ENCODE measurements around the gene PTH2R.
"Not testable (repeated sequence)": the region's sequence is repeated elsewhere in the genome, so short reads cannot be mapped to it uniquely, and the experiment has no call there.

Gene PTH2R

DNA sequence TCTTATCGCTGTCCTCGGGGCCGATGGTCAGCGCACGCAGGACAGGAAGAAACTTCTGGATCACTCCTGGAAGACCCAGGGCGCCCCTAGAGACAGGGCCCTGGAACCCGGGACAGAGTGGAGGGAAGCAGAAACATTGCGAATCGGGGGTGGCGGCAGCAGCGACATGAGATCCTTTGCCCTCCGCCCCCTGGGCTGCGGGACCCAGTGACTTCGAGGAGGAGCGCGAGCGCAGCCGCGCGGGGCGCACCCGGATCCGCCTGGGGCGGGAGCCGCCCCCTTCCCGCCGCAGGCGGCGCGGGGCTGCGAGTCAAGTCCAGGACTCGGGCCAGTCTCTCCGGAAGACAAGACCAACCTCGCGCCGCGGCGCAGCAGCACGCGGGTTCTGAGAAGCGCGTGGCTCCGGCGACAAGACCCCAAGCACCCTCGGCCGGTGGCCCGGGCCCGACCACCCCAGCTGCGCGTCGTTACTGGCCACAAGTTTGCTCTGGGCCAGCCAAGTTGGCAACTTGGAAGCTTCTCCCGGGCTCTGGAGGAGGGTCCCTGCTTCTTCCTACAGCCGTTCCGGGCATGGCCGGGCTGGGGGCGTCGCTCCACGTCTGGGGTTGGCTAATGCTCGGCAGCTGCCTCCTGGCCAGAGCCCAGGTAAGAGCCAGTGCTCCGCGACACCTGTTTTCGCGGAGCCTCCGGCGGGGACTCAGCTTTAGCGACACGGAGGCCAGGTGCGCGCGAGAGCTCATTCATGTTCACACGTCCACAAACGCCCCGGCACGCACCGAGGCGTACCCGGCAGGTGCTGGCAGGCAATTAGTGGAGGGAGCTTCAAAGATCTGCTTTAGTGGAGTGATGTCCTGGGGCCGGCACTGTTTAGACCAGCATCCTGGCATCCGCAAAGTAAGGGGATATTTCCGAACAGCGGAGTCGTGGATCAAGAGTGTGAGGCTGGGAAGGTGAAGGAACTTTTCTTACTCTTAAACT lies at the start of gene PTH2R:
TSS of gene PTH2R (plus strand) at position 319 of the 978 bp plus-strand sequence. CDS start at position 571, 252 bp downstream.
- Histone ChIP-seq H3K27ac (no peak within 1 kb of the TSS), H3K4me3 (peak within 1 kb of the TSS in 1 of 7 experiments; percentile 0)

GRCh38 chr2:208356846-208357574 lies 49.6 kb upstream of the PTH2R start:
- Histone ChIP-seq H3K4me3 (no peak overlapping the region), H3K27ac (no peak overlapping the region)

DNA sequence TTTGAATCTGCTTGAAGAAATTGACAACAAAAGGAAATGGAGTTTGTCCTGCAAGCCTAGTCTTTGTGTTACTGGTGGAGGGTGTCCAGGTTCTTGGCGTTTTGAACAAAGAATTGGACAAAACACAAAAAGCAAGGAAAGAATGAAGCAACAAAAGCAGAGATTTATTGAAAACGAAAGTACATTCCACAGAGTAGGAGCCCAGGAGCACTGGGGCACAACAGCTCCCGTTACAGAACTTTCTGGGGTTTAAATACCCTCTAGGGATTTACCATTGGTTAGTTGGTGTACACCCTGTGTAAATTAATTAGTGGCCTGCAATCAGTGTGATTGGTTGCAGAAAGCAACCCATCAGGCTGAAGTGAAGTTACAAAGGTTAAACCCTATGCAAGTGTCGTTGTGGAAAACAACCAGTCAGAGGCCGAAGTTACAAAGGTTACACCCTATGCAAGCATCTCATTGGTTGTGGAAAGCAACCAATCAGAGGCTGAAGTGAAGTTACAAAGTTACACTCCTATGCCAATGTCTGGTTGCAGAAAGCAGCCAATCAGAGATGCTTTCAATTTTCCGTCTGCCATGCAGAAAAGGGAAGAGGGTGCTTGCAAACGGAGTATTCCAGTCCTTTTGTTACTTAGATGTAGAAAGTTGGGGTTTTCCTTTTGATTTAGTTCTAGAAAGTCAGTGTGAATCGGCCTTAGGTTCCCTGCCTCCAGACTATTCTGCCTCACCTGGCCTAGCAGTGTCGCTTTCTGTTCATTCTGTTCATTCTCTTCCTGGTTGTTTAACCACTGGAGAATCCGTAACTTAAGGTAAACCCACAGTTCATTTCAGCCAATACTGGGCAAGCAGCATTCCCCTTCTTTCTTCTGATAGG lies 47.6 kb upstream of the PTH2R start:
- H3K27ac ChIP-seq: no peak overlapping the region
- H3K4me3 ChIP-seq: no peak overlapping the region

DNA sequence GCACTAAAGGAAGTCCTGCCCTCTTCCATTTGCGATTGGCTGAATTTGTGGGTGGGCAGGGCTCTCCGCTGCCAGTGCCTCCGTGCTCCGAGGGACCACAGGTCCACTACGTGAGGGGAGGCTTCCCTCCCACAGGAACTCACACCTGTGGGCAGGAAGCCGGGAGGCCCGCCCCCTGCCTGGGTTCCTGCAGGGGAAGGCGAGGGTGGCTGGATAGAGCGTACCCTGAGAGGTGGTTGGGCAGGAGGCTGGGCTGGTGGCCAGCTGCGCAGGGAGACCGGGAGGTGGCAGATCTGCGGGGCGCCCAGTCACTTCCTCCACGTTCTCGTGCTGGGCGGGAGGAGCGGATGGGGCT lies 47.0 kb upstream of the PTH2R start:
- Histone ChIP-seq H3K27ac (no peak overlapping the region), H3K4me3 (peak overlapping the region in 1 of 7 experiments; percentile 13)

GRCh38 chr2:208360259-208361076 lies 46.1 kb upstream of the PTH2R start:
- H3K4me3 ChIP-seq: no peak overlapping the region

DNA sequence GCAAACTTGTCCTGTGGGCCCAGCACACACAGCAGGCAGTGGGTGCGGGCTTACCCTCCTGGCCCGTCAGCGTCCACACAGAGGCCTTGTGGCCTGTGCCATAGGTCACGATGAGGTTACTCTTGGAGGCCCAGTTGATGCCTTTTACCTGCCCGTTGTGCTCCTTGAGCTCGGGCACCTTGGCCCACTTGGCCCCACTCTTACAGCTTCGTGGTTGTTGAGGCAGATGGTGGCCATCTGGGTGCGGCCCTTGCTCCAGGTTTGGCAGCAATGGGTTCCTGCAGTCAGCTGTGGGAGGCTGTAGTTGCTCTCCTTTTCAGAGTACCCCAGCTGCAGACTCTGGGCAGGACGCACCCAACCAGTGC lies 45.5 kb upstream of the PTH2R start:
- no peak overlapping the region for H3K4me3 ChIP-seq
- no peak overlapping the region for H3K27ac ChIP-seq

More at GRCh38 chr2:208360259-208361076, 46.1 kb upstream of the PTH2R start:
- H3K27ac ChIP-seq: no peak overlapping the region

DNA sequence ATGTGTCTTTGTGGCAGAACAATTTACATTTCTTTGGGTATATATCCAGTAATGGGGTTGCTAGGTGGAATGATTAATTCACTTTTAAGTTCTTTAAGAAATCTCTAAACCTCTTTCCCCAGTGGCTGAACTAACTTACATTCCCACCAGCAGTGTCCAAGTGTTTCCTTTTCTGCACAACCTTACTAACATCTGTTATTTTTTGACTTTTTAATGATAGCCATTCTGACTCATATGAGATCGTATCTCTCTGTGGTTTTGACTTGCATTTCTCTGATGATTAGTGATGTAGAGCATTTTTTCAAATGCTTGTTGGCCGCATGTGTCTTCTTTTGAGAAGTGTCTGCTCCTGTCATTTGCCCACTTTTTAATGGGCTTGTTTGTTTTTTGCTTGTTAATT lies 43.1 kb upstream of the PTH2R start:
- Histone ChIP-seq H3K27ac (no peak overlapping the region), H3K4me3 (no peak overlapping the region)

DNA sequence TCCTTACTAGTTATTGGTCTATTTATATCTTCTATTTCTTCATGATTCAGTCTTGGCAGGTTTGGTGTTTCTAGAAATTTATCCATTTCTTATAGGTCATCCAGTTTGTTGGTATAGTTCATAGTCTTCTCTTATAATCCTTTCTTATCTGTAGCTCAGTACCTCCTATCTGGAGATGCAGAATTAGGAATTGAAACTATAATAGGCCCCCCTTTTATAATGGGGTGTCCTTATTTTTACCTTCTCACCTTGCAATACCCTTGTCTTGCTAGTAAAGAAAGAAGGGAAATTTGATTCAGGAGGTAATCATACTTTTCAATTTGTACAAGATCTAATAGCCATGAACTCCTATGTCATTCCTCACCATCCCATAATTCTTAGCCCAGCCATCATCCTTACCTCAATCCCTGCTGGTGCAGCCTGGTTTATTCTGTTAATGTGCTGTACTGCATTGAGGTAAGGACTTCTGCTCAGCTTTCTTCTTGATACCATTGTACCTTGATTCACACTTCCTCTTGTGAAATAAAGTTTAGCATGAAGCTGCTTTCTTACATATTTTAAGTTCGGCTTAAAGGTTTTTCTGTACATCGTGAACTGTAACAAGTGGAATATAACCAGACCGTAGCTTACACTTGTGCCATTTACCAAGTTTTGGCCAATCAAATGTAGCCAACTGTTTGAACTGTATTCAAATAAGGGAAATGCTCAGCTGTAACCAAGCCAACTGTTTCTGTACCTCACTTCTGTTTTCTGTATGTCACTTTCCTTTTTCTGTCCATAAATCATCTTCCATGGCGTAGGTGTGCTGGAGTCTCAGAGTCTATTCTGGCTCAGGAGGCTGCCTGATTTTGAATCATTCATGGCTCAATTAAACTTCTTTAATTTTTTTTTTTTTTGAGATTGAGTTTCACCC lies 40.1 kb upstream of the PTH2R start:
- Histone ChIP-seq H3K4me3 (no peak overlapping the region), H3K27ac (no peak overlapping the region)

- Histone ChIP-seq H3K27ac (no peak overlapping the region), H3K4me3 (no peak overlapping the region)
Measured at GRCh38 chr2:208369091-208369490, 37.5 kb upstream of the PTH2R start.

DNA sequence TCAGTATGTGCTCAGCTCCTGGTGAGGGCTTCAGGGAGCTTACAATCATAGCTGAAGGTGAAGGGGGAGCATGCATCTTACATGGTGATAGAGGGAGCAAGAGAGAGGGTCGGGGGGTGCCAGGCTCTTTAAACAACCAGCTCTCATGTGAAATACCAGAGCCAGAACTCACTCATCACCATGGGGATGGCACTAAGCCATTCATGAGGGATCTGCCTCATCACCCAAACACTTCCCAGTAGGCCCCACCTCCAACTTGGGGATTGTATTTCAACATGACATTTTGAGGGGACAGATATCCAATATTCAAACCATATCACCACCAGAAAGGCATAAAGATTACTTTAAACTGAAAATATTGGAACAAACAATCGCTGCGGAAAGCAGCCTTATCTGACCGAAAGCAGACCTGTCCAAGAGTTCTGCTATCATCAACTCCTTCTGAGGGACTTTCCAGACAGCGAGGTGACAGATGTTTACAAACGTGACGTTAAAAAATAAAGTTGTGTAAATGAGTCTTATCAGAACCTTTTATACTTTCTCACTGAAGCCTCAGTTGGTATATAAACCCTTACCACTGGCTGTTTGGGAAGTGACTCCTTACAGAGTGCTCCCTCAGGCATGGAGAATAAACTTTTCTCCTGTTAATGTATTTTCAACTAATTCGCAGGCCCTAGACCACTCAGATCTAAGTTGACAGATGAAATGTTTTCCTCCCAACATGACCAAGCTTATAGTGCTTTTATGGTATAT lies 35.5 kb upstream of the PTH2R start:
- H3K27ac ChIP-seq: no peak overlapping the region

DNA sequence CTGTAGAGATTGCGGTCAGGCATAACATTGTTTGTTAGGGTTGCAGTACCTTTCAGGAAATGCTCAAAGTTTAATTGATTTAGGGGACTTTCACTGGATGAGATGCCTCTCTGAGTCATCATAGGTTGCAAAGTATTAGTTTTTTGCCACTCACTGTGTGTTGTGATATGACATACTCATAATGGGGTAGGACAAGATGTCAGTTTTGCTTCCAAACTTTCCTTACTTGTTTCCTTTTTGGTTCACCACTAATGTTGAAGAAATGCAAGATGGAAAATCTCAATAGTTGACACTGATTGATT lies 35.0 kb upstream of the PTH2R start:
- no peak overlapping the region for H3K27ac ChIP-seq
- no peak overlapping the region for H3K4me3 ChIP-seq

More for the DNA sequence above, 35.5 kb upstream of the PTH2R start:
- H3K4me3 ChIP-seq: no peak overlapping the region

- H3K27ac ChIP-seq: no peak overlapping the region
- H3K4me3 ChIP-seq: no peak overlapping the region
Measured at GRCh38 chr2:208373460-208374089, 33.0 kb upstream of the PTH2R start.

DNA sequence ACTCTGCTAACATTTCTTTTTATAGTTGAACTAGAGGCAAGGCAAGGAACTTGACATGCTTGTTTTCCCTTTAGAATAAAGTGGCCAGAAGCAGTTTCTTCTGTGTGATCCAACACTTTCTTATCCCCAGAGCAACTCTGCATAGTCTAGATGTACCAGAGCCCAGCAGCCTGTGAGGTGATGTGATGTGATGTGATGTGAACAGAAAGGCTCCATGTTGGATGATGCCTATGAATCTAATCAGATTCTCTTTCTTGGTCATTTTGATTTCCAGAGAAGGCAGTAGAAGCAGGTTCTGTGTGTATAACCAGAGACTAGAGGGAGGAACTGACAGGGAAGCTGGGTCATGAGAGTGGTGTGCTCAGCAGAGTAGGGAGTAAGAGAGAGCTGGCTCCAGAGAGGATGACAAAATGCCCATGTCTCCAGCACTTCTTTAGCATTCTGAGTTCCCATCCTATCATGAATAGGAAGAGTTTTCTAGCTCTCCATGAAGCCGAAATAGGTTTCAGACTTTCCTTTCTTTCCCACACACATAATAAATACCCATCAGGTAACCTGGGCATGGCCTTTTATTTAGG lies 31.0 kb upstream of the PTH2R start:
- H3K4me3 ChIP-seq: no peak overlapping the region
- no peak overlapping the region for H3K27ac ChIP-seq

DNA sequence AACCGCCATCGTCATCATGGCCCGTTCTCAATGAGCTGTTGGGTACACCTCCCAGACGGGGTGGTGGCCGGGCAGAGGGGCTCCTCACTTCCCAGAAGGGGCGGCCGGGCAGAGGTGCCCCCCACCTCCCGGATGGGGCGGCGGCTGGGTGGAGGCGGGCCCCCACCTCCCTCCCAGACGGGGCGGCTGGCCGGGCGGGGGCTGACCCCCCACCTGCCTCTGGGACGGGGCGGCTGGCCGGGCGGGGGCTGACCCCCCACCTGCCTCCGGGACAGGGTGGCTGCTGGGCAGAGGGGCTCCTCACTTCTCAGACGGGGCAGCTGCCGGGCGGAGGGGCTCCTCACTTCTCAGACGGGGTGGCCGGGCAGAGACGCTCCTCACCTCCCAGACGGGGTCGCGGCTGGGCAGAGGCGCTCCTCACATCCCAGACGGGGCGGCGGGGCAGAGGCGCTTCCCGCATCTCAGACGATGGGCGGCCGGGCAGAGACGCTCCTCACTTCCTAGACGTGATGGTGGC lies 29.2 kb upstream of the PTH2R start:
- H3K4me3 ChIP-seq, H3K27ac ChIP-seq: not testable (repeated sequence)

- Histone ChIP-seq H3K4me3 (no peak overlapping the region), H3K27ac (no peak overlapping the region)
Measured at GRCh38 chr2:208379192-208379591, 27.4 kb upstream of the PTH2R start.

GRCh38 chr2:208384637-208385036 lies 22.0 kb upstream of the PTH2R start:
- H3K27ac ChIP-seq: no peak overlapping the region
- H3K4me3 ChIP-seq: no peak overlapping the region

DNA sequence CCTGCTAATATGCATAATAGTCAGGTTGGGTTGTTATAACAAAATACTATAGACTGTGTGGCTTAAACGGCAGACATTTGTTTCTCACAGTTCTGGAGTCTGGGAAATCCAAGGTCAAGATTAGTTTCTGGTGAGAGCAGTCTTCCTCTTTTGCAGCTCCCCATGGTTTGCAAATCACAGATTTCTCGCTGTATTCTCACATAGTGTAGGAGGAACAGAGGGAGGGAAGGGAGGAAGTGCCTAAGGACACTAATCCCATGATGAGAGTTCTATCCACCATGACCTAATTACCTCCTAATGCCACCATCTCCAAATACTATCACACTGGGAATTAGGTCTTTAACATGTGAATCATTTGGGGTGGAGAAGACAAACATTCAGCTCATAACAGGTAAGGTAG lies 20.1 kb upstream of the PTH2R start:
- H3K4me3 ChIP-seq: no peak overlapping the region
- H3K27ac ChIP-seq: no peak overlapping the region

Data from skin epidermis (tissue), 12 donors.